Left forelimb (tissue), 1 donor: ENCODE results near the gene ENO2.

ENCODE experiments used
- DNase-seq: peaks from one replicate; pipeline ENCODE4 v3.0.0-alpha.2; 2018; ENCODE audit warnings: low spot score

ENO2 gene

DNA sequence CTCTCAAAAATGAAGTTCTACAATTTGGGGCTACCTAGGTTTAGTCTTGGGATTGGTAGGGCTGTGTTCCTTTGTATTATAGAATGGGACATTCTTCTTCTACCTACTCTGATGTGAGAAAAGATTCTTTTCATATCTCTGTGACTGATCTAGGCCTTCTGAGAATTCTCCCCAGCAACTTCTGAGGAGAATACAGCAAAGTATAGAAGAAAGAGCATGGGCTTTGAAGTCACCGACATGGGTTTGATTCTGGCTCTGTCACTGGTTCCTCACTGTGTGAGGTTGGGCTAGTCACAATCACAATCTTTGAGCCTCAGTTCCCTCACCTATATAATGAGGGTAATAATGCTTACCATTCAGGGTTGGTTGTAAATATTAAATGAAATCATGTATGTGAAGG, 18.4 kb downstream of the ENO2 start:
- DNase-seq = no peak

GRCh38 chr12:6934110-6934509, 19.7 kb downstream of the ENO2 start:
- no peak for DNase-seq

GRCh38 chr12:6935371-6936193, 21.2 kb downstream of the ENO2 start:
- no peak for DNase-seq

GRCh38 chr12:6936194-6936635, 21.8 kb downstream of the ENO2 start:
- no peak for DNase-seq

DNA sequence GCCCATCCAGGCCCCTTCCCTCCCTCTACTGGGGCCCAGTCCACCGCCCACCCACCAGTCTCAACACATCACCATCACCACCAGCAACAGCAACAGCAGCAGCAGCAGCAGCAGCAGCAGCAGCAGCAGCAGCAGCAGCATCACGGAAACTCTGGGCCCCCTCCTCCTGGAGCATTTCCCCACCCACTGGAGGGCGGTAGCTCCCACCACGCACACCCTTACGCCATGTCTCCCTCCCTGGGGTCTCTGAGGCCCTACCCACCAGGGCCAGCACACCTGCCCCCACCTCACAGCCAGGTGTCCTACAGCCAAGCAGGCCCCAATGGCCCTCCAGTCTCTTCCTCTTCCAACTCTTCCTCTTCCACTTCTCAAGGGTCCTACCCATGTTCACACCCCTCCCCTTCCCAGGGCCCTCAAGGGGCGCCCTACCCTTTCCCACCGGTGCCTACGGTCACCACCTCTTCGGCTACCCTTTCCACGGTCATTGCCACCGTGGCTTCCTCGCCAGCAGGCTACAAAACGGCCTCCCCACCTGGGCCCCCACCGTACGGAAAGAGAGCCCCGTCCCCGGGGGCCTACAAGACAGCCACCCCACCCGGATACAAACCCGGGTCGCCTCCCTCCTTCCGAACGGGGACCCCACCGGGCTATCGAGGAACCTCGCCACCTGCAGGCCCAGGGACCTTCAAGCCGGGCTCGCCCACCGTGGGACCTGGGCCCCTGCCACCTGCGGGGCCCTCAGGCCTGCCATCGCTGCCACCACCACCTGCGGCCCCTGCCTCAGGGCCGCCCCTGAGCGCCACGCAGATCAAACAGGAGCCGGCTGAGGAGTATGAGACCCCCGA, 22.5 kb downstream of the ENO2 start:
- no peak for DNase-seq

DNA sequence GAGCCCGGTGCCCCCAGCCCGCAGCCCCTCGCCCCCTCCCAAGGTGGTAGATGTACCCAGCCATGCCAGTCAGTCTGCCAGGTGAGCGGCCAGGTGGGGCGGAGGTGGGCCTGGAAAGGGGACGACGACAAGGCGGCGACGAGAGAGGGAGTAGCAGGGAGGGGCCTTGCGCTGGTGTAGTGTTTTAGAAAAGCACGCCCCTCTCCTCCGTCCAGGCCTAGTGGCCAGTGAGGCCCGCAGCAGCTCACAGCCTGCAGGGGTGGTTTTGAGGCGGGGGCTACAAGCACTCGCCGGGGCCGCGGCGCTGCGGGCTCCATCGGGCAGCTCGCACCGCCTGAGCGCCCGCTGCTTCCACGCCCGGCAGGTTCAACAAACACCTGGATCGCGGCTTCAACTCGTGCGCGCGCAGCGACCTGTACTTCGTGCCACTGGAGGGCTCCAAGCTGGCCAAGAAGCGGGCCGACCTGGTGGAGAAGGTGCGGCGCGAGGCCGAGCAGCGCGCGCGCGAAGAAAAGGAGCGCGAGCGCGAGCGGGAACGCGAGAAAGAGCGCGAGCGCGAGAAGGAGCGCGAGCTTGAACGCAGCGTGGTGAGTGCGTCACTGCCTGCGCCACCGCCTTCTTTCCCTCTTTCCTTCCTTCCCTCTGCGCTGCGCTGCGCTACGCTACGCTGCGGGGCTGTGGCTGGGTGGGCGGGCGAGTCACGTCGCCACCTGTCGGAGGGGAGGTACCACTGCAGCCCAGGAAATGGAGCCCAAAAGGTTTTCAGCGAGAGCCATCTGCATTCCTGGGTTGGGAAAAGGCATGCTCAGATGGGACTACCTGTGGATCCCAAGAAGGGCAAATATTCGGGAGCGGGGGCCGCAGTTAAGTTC, 23.3 kb downstream of the ENO2 start:
- DNase-seq = peak; percentile 94

GRCh38 chr12:6938353-6939190, 24.2 kb downstream of the ENO2 start:
- DNase-seq = no peak

- no peak for DNase-seq
Observed at GRCh38 chr12:6939191-6939540, 24.8 kb downstream of the ENO2 start.

DNA sequence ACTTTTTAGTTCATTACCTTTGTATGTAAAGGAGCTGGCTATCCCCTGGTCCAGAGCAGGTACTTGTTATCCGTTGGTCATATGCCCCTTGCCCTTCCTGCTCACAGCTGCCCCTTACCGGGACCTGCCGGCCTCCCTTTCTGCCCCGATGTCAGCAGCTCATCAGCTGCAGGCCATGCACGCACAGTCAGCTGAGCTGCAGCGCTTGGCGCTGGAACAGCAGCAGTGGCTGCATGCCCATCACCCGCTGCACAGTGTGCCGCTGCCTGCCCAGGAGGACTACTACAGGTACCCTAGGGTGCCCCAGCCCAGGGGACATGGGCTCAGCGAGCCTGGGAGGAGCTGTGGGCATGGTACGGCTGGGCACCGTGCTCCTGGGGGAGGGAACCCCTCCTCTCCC, 26.9 kb downstream of the ENO2 start:
- no peak for DNase-seq

DNA sequence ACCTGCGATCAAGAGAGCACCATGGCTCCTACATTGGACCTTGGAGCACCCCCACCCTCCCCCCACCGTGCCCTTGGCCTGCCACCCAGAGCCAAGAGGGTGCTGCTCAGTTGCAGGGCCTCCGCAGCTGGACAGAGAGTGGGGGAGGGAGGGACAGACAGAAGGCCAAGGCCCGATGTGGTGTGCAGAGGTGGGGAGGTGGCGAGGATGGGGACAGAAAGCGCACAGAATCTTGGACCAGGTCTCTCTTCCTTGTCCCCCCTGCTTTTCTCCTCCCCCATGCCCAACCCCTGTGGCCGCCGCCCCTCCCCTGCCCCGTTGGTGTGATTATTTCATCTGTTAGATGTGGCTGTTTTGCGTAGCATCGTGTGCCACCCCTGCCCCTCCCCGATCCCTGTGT, 27.4 kb downstream of the ENO2 start:
- DNase-seq = no peak

- no peak for DNase-seq
Observed at GRCh38 chr12:6942331-6942665, 27.9 kb downstream of the ENO2 start.

DNA sequence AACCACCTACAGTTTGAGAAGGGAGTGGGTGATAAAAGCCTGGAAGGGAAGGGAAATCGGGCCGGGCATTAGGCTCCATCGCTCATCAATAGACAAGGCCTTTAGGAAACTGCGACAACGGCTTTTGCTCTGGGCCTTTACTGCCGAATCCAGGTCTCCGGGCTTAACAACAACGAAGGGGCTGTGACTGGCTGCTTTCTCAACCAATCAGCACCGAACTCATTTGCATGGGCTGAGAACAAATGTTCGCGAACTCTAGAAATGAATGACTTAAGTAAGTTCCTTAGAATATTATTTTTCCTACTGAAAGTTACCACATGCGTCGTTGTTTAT, 29.0 kb downstream of the ENO2 start:
- peak; percentile 85 for DNase-seq

DNA sequence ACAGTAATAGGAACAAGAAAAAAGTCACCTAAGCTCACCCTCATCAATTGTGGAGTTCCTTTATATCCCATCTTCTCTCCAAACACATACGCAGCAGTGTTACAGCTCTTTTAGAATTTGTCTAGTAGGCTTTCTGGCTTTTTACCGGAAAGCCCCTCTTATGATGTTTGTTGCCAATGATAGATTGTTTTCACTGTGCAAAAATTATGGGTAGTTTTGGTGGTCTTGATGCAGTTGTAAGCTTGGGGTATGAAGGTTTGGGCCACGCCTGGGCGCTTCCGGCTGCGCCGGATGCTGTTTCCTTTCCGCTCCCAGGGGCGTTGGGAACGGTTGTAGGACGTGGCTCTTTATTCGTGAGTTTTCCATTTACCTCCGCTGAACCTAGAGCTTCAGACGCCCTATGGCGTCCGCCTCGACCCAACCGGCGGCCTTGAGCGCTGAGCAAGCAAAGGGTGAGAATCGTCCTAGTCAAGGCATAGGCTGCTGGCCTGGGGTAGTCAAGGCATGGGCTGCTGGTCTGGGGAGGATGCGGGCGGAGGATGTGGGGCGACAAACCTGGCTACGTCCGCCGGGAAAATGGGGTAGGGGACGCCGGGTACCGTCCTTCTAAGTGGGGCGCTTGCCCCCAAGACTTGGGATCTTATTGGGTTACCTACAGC, 29.5 kb downstream of the ENO2 start, which contains the start of the genes C12orf57 and RNU7-1:
Gene C12orf57, plus strand, starts transcription at position 301 of the 659 bp plus-strand sequence. Its CDS starts 100 bp downstream, at position 401.
Gene RNU7-1, plus strand, starts transcription at position 95 of the 659 bp plus-strand sequence.
- DNase-seq = peak; percentile 89

DNA sequence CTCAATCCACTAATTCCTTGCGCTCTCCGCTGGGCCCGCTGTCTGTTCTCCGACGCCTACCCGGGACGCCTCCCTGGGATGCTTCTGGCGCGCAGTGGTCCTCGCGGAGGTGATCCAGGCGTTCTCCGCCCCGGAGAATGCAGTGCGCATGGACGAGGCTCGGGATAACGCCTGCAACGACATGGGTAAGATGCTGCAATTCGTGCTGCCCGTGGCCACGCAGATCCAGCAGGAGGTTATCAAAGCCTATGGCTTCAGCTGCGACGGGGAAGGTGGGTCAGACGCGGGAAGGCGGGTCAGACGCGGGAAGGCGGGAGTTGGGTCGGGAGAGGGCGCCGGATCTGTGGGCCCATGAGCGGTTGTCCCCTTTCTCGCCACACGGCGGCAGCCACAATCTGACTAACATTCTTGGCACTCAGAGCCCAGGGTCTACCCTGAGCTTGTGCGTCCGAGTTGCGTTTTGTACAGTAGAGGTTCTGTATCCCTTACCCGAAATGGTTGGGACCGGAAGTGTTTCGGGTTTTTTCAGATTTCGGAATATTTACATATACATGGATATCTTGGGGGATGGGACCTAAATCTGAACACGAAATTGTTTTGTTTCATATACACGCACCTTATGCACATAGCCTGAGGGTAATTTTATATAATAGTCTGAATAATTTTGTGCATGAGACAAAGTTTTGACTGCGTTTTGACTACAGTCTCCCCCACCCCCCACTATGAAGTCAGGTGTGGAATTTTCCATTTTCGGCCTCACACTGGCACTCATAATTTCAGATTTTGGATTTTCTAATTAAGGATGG, 30.2 kb downstream of the ENO2 start:
- DNase-seq = peak; percentile 95

DNA sequence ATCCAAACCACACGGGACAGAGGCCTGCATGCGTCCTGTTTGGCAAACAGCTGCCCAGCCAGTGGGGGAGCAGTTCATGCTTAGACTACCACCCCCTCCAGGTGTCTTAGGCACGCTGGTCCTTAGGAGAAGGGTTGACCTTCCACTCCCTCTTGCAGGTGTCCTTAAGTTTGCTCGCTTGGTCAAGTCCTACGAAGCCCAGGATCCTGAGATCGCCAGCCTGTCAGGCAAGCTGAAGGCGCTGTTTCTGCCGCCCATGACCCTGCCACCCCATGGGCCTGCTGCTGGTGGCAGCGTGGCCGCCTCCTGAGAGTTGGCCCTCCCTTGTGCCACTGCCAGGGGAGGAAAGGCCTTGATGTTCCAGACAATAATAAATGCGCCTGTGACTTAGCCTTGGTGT, 31.2 kb downstream of the ENO2 start:
- DNase-seq = no peak

DNA sequence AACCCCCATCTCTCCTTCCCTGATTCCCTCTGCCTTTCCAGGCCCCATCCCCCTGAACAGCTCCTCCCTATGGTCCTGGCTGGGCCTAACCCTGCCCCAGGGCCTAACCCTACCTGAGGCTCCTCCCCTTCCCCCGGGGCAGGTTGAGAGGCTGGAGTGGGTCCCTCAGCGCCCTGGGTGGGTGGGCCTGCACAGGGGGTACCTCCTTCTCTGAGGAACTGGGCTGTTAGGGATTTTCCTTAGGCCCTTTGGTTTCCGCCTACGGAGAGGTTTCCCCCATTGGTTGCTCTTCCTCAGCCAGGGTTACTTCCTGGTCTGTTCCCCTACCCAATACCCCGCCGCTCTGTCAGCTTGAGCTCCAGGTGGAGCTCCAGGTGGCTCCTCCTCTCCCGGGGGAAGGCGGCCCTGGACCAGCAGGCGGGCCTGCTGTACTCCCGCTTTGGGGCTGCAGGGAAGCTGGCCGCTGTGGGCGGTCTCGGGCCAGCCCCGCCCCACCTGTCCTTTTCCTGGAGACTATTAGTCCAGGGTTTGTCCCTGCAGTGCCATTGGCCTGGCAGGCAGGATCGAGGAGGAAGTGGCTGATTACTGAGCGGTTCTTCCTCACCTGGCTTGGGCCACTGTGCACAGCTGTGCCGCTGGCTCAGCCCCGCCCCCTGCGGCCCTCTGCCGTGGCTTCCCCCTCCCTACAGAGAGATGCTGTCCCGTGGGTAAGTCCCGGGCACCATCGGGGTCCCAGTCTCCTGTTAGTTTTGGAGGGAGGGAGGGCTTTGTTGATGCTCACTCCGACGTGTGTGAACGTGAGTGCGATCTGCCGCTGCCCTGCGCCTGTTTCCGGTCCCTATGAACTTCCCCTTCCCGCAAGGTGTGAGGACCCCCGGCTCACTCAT, 31.9 kb downstream of the ENO2 start:
- DNase-seq = no peak

- DNase-seq = no peak
Observed at GRCh38 chr12:6946920-6947374, 32.6 kb downstream of the ENO2 start.

DNA sequence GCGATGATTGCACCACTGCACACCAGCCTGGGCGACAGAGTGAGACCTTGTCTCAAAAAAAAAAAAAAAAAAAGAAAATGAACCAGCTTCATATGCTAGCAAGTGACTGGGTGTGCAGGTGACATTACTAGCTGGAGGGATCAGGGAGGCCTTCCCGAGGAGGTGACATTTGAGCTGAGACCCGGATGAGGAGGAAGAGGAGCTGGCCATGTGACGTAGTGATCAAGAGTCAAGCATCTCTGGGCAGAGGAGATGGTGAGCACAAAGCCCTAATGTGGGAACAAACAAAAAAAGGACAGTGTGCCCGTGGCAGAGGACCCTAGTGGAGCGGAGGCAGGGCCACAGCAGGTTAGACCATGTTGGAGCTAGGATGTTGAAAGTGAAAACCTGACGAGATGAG, 33.2 kb downstream of the ENO2 start:
- DNase-seq = no peak
